H1 (cell line): ENCODE data around the gene ZFAND3. TPM values are rescaled to one million over a fixed set of nuclear protein-coding genes. Genes with fewer than 3 reads are reported as not detected.

ENCODE experiments used
- CTCF ChIA-PET: fragments of 300-600 bp; sonication (Branson Sonifier 250); formaldehyde crosslinking; loops from one replicate; lab custom pipeline; 2021; ENCODE audit not compliant: partially characterized antibody; lab: Charles Lee
- POLR2A ChIA-PET: fragments of 300-600 bp; sonication (Branson Sonifier 250); formaldehyde crosslinking; loops from one replicate; lab custom pipeline; 2021; ENCODE audit warnings: inconsistent platforms; ENCODE audit not compliant: partially characterized antibody; lab: Charles Lee
- DNase-seq, 2 experiments: peaks; one replicate each; pipeline versions ENCODE4 v3.0.0 to v3.0.0-alpha.2; 2010 to 2022; ENCODE audit warnings: low spot score in 2 of 2, low read depth in 1 of 2, mixed read lengths in 1 of 2
- FAIRE-seq: peaks from 2 replicates; lab custom pipeline; 2011; peaks lifted over from hg19 to GRCh38; lab: Jason Lieb, UNC
- H2AFZ ChIP-seq: 2 replicates; pipeline ENCODE4 v1.8.1; 2012; ENCODE audit warnings: low read length, inconsistent platforms
- H2AK5ac ChIP-seq: 2 replicates; pipeline ENCODE4 v1.6.1; 2013; ENCODE audit warnings: low read depth, low read length
- H2BK120ac ChIP-seq: replicated peaks from 2 replicates; pipeline ENCODE3; 2013; ENCODE audit warnings: low read depth, low read length, inconsistent platforms
- H2BK12ac ChIP-seq: 2 replicates; pipeline ENCODE4 v1.6.1; 2013; ENCODE audit warnings: low read depth, low read length
- H2BK15ac ChIP-seq: 2 replicates; pipeline ENCODE4 v1.6.1; 2013; ENCODE audit warnings: low read length
- H2BK20ac ChIP-seq: 2 replicates; pipeline ENCODE4 v1.6.1; 2013; ENCODE audit warnings: low read length
- H2BK5ac ChIP-seq: 2 replicates; pipeline ENCODE4 v1.6.1; 2013; ENCODE audit warnings: low read depth, low read length
- H3K14ac ChIP-seq: 2 replicates; pipeline ENCODE4 v1.6.1; 2013; ENCODE audit warnings: inconsistent platforms; ENCODE audit not compliant: insufficient read length
- H3K18ac ChIP-seq: 2 replicates; pipeline ENCODE4 v1.6.1; 2013; ENCODE audit warnings: low read length; ENCODE audit errors: extremely low read depth
- H3K23ac ChIP-seq: 2 replicates; pipeline ENCODE4 v1.6.1; 2013; ENCODE audit warnings: inconsistent platforms; ENCODE audit not compliant: insufficient read length
- H3K23me2 ChIP-seq: 2 replicates; pipeline ENCODE4 v1.6.1; 2013; ENCODE audit warnings: low read depth, low read length
- H3K27ac ChIP-seq: 2 replicates; pipeline ENCODE4 v1.6.1; 2011; ENCODE audit warnings: low read depth, low read length, inconsistent platforms
- H3K27me3 ChIP-seq, 4 experiments: replicated peaks in 1 of 4; 1 replicate in 1 of 4; 2 replicates in 3 of 4; pipeline versions ENCODE4 v1.6.1 to v1.8.1; 2011 to 2013; ENCODE audit warnings: low read length in 3 of 4, mild to moderate bottlenecking in 3 of 4, inconsistent platforms in 2 of 4, mixed read lengths in 2 of 4, moderate library complexity in 1 of 4; ENCODE audit not compliant: control insufficient read depth in 3 of 4, insufficient read depth in 3 of 4; ENCODE audit errors: extremely low read depth in 1 of 4
- H3K36me3 ChIP-seq, 4 experiments: 2 replicates each; pipeline versions ENCODE4 v1.6.1 to v1.8.1; 2011 to 2013; ENCODE audit warnings: mild to moderate bottlenecking in 4 of 4, low read length in 3 of 4, moderate library complexity in 2 of 4, control low read depth in 1 of 4, inconsistent platforms in 1 of 4; ENCODE audit not compliant: insufficient read depth in 4 of 4, control insufficient read depth in 2 of 4
- H3K4ac ChIP-seq: replicated peaks from 2 replicates; pipeline ENCODE3; 2013; ENCODE audit warnings: low read length, low read depth, mixed read lengths, inconsistent platforms; ENCODE audit not compliant: insufficient read length
- H3K4me1 ChIP-seq, 4 experiments: replicated peaks in 1 of 4; 1 replicate in 1 of 4; 2 replicates in 3 of 4; pipeline versions ENCODE4 v1.6.1 to v1.8.1; 2011 to 2013; ENCODE audit warnings: low read length in 3 of 4, inconsistent platforms in 2 of 4, mixed read lengths in 1 of 4; ENCODE audit not compliant: insufficient read depth in 4 of 4, control insufficient read depth in 3 of 4
- H3K4me2 ChIP-seq, 2 experiments: 2 replicates each; pipeline versions ENCODE4 v1.6.1 to v1.8.1; 2011 to 2013; ENCODE audit warnings: low read depth in 2 of 2, low read length in 2 of 2, control low read depth in 1 of 2, inconsistent platforms in 1 of 2, mild to moderate bottlenecking in 1 of 2; ENCODE audit not compliant: insufficient read depth in 1 of 2
- H3K4me3 ChIP-seq, 4 experiments: fragments of 200-600, 300-600 bp in 1 of 4; sonication (generic), shearing (Covaris generic), sonication (Bioruptor Twin) in 1 of 4; 2 replicates each; pipeline versions ENCODE4 v1.5.1 to v1.8.1; 2011 to 2016; ENCODE audit warnings: low read length in 4 of 4, low read depth in 3 of 4, control low read depth in 2 of 4, inconsistent platforms in 2 of 4, mild to moderate bottlenecking in 2 of 4, mixed read lengths in 1 of 4, moderate library complexity in 1 of 4; ENCODE audit not compliant: insufficient read depth in 2 of 4; ENCODE audit errors: extremely low read depth in 1 of 4
- H3K56ac ChIP-seq: replicated peaks from 2 replicates; pipeline ENCODE3; 2013; ENCODE audit warnings: low read depth, mild to moderate bottlenecking, mixed read lengths, low read length, inconsistent platforms; ENCODE audit not compliant: insufficient read length
- H3K79me1 ChIP-seq: 2 replicates; pipeline ENCODE4 v1.6.1; 2013; ENCODE audit warnings: low read depth, low read length, control low read depth
- H3K79me2 ChIP-seq, 2 experiments: 2 replicates each; pipeline versions ENCODE4 v1.6.1 to v1.8.1; 2012 to 2013; ENCODE audit warnings: low read length in 2 of 2, mild to moderate bottlenecking in 2 of 2, inconsistent platforms in 1 of 2; ENCODE audit not compliant: insufficient read depth in 2 of 2, control insufficient read depth in 1 of 2
- H3K9ac ChIP-seq, 4 experiments: replicated peaks in 1 of 4; 1 replicate in 1 of 4; 2 replicates in 3 of 4; pipeline versions ENCODE4 v1.6.1 to v1.8.1; 2011 to 2013; ENCODE audit warnings: low read depth in 3 of 4, low read length in 3 of 4, control low read depth in 2 of 4, mild to moderate bottlenecking in 2 of 4, moderate library complexity in 2 of 4, inconsistent platforms in 1 of 4; ENCODE audit errors: extremely low read depth in 1 of 4
- H3K9me3 ChIP-seq, 2 experiments: 2 replicates each; pipeline versions ENCODE4 v1.6.1 to v1.8.1; 2012 to 2013; ENCODE audit warnings: mild to moderate bottlenecking in 2 of 2, moderate library complexity in 2 of 2, control low read depth in 1 of 2, inconsistent platforms in 1 of 2, low read depth in 1 of 2, low read length in 1 of 2, mixed read lengths in 1 of 2; ENCODE audit not compliant: insufficient read depth in 2 of 2
- H4K20me1 ChIP-seq, 2 experiments: replicated peaks in 1 of 2; 2 replicates each; pipeline versions ENCODE3 to v1.8.1; 2011 to 2013; ENCODE audit warnings: inconsistent platforms in 2 of 2, low read length in 2 of 2, mild to moderate bottlenecking in 1 of 2; ENCODE audit not compliant: insufficient read depth in 2 of 2, control insufficient read depth in 1 of 2
- H4K5ac ChIP-seq: 2 replicates; pipeline ENCODE4 v1.6.1; 2013; ENCODE audit warnings: low read length, low read depth, mixed read lengths, inconsistent platforms; ENCODE audit not compliant: insufficient read length
- H4K8ac ChIP-seq: 2 replicates; pipeline ENCODE4 v1.8.0; 2013; ENCODE audit warnings: mild to moderate bottlenecking, moderate library complexity, low read length, inconsistent platforms; ENCODE audit not compliant: insufficient read depth; ENCODE audit errors: extremely low read depth
- H4K91ac ChIP-seq: replicated peaks from 2 replicates; pipeline ENCODE3; 2013; ENCODE audit warnings: low read length, mixed read lengths, inconsistent platforms; ENCODE audit not compliant: insufficient read length
- BCL11A ChIP-seq, 2 experiments: IDR thresholded peaks; one replicate each; pipeline ENCODE4 v1.6.1; 2011; ENCODE audit warnings: low read depth in 2 of 2, low read length in 2 of 2, mild to moderate bottlenecking in 2 of 2
- GABPA ChIP-seq: IDR thresholded peaks from 2 replicates; pipeline ENCODE4 v1.6.1; 2011; ENCODE audit warnings: mild to moderate bottlenecking, low read length, moderate library complexity, borderline replicate concordance; ENCODE audit not compliant: insufficient read depth
- HDAC6 ChIP-seq: IDR thresholded peaks from one replicate; pipeline ENCODE4 v1.7.1; 2012; ENCODE audit warnings: low read depth, mild to moderate bottlenecking, inconsistent platforms, low read length, moderate library complexity
- NANOG ChIP-seq: IDR thresholded peaks from 2 replicates; pipeline ENCODE4 v1.6.1; 2011; ENCODE audit warnings: low read length, low read depth, mild to moderate bottlenecking, inconsistent platforms; ENCODE audit not compliant: insufficient read depth, poor library complexity, severe bottlenecking
- POU5F1 ChIP-seq: IDR thresholded peaks from 2 replicates; pipeline ENCODE4 v1.6.1; 2011; ENCODE audit warnings: low read depth, mild to moderate bottlenecking, low read length, moderate library complexity
- RBBP5 ChIP-seq: IDR thresholded peaks from 2 replicates; pipeline ENCODE4 v1.7.1; 2012; ENCODE audit warnings: low read depth, mild to moderate bottlenecking, inconsistent platforms, low read length, moderate library complexity, borderline replicate concordance
- RXRA ChIP-seq: IDR thresholded peaks from 2 replicates; pipeline ENCODE4 v1.6.1; 2011; ENCODE audit warnings: low read depth, mild to moderate bottlenecking, low read length, moderate library complexity; ENCODE audit not compliant: insufficient read depth
- SIRT6 ChIP-seq: IDR thresholded peaks from one replicate; pipeline ENCODE4 v1.7.1; 2012; ENCODE audit warnings: low read length, inconsistent platforms
- SRF ChIP-seq: IDR thresholded peaks from 2 replicates; pipeline ENCODE4 v1.6.1; 2011; ENCODE audit warnings: mild to moderate bottlenecking, low read depth, low read length, moderate library complexity
- SUZ12 ChIP-seq: fragments of 200-600 bp; sonication (generic); IDR thresholded peaks from 2 replicates; pipeline ENCODE4 v1.6.1; 2012; ENCODE audit warnings: mild to moderate bottlenecking, inconsistent platforms, low read length, moderate library complexity, mixed read lengths
- TAF1 ChIP-seq: IDR thresholded peaks from 2 replicates; pipeline ENCODE4 v1.6.1; 2011; ENCODE audit warnings: mild to moderate bottlenecking, low read depth, low read length
- TBP ChIP-seq: IDR thresholded peaks from 2 replicates; pipeline ENCODE4 v1.6.1; 2011; ENCODE audit warnings: low read depth, low read length, improper control_type of control experiment
- TEAD4 ChIP-seq: IDR thresholded peaks from 2 replicates; pipeline ENCODE4 v1.6.1; 2012; ENCODE audit warnings: low read depth, low read length, inconsistent platforms, mixed read lengths
- YY1 ChIP-seq: IDR thresholded peaks from 2 replicates; pipeline ENCODE4 v1.6.1; 2011; ENCODE audit warnings: low read depth, mild to moderate bottlenecking, low read length
- WGBS, 2 experiments: shearing (Covaris generic) in 1 of 2; methylation state at CpG; one replicate each; pipeline versions ENCODE4 v1.1.6 to v1.1.7; 2013 to 2015; ENCODE audit warnings: low lambda C conversion rate in 2 of 2, mixed read lengths in 2 of 2, inconsistent platforms in 1 of 2, low coverage in 1 of 2, missing lambda C conversion rate in 1 of 2; ENCODE audit not compliant: insufficient replicate concordance in 2 of 2, insufficient coverage in 1 of 2, insufficient read length in 1 of 2; ENCODE audit errors: extremely low coverage in 1 of 2, missing lambda C conversion rate in 1 of 2; 5-methylcytosine and 5-hydroxymethylcytosine counted together
- polyA plus RNA-seq, 7 experiments: library from polyadenylated mRNA; depleted of rRNA in 3 of 7; stranded (reverse) in 5 of 7; unstranded in 2 of 7; fragments of >200 nt in 5 of 7; fragments of 200-250 nt in 2 of 7; gene quantifications; 1 replicate in 5 of 7; 2 replicates in 1 of 7; 4 replicates in 1 of 7; pipeline versions ENCODE4 v1.2.1 to v1.2.3, GENCODE V29; 2011 to 2013; ENCODE audit warnings: missing spikeins in 2 of 7, mixed read lengths in 2 of 7
- total RNA-seq: library from RNA; stranded (reverse); fragmentation: NEBNext Ultra II Directional; extraction: Animal tissue kit (Norgen Biotek cat#: 25700); gene quantifications from 2 replicates; pipeline ENCODE4 v1.2.1, GENCODE V29; 2021
- TF ChIP-seq, protein P1 (sequence below): IDR thresholded peaks from 2 replicates; pipeline ENCODE4 v1.6.1; 2011; ENCODE audit warnings: low read depth, mild to moderate bottlenecking, low read length; ENCODE audit not compliant: insufficient read depth

The ZFAND3 gene
- total and polyA plus RNA-seq, 2 of the 8 experiments (the other 6 are each of a cell fraction or from before 2014, with no cell fraction given): 13.0 to 51.3 TPM

DNA sequence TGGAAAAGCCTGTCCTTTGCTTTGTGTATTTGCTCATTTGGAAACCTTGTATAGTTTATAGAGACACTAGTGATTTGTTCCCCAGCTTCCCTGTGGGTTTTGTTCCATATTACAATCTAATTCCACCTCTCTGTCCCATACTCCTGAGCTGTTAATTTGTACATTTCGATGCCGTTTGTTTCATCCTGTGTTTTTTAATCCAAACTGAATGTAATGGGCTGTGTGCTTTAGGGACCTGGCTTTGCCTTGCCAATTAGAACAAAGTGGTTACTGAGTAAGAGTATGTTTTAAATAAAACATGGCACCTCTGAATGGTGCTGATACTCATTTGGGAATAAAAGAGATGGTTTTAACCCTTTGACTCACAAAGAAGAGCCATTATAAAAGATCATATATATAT, 122.3 kb downstream of the ZFAND3 start:
- H3K4me2 ChIP-seq: no peak overlapping the region
- H3K14ac ChIP-seq: no peak overlapping the region
- no peak overlapping the region for H2BK15ac ChIP-seq
- no peaks in the 10 kb centered on the region for H3K27me3 ChIP-seq
- H3K9me3 ChIP-seq: no peaks in the 10 kb centered on the region
- no peak overlapping the region for H3K23ac ChIP-seq
- no peak overlapping the region for H4K8ac ChIP-seq
- H3K4me1 ChIP-seq: peaks cover 0 to 5% (median under 1%) of the 10 kb centered on the region in 4 experiments; a peak in 2 of 7 replicates
- ChIA-PET CTCF (interaction anchor here (0.6 kb wide), 1 partner anchor 237 kb away, joined by 3 read pairs; no protein-coding TSS in a partner anchor), POLR2A (no interaction called here)
- H4K91ac ChIP-seq: no peak overlapping the region
- H3K36me3 ChIP-seq: no peaks in the 10 kb centered on the region
- FAIRE-seq: no peak
- no peak overlapping the region for H3K56ac ChIP-seq
- H3K4me3 ChIP-seq: no peak overlapping the region
- H3K79me2 ChIP-seq: peaks cover 0 to 13% of the 10 kb centered on the region in 2 experiments; a peak in 1 of 4 replicates
- H2AFZ ChIP-seq: no peak overlapping the region
- DNase-seq: no peak
- no peak overlapping the region for H3K27ac ChIP-seq
- no peak overlapping the region for H2BK5ac ChIP-seq
- H2BK12ac ChIP-seq: no peak overlapping the region
- H3K4ac ChIP-seq: no peak overlapping the region
- H4K5ac ChIP-seq: no peak overlapping the region
- H3K79me1 ChIP-seq: peaks cover 3% of the 10 kb centered on the region
- no peak overlapping the region for H2BK20ac ChIP-seq
- no peak overlapping the region for H2BK120ac ChIP-seq
- H3K23me2 ChIP-seq: no peaks in the 10 kb centered on the region
- no peak overlapping the region for H3K18ac ChIP-seq
- WGBS, 2 experiments: 93% methylated on average over 2 of the region's 2 CpGs; no CpG with 5 or more reads in 1 of the 2 experiments
- no peak overlapping the region for H3K9ac ChIP-seq
- H2AK5ac ChIP-seq: no peak overlapping the region
- peaks cover 3 to 5% of the 10 kb centered on the region in 2 experiments for H4K20me1 ChIP-seq
- TF ChIP-seq GABPA (no peak), BCL11A (IDR thresholded peaks at IDR 0.05; ENCODE audit: low read depth in 2 of 2, low read length in 2 of 2) (no peak), TEAD4 (no peak), NANOG (no peak), TBP (no peak), SRF (no peak), TAF1 (no peak), YY1 (no peak), SIRT6 (no peak), HDAC6 (no peak), RXRA (no peak), SUZ12 (no peak), RBBP5 (no peak), POU5F1 (no peak)
- TF ChIP-seq, protein P1, sequence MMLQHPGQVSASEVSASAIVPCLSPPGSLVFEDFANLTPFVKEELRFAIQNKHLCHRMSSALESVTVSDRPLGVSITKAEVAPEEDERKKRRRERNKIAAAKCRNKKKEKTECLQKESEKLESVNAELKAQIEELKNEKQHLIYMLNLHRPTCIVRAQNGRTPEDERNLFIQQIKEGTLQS: no peak
